Endothelial cell (in vitro differentiated cells): ENCODE results near the gene C22orf15. TPM values are rescaled to one million over a fixed set of nuclear protein-coding genes. Genes with fewer than 3 reads are reported as not detected.
"Not testable (repeated sequence)": the region's sequence is repeated elsewhere in the genome, so short reads cannot be mapped to it uniquely, and the experiment has no call there.

Experiments
- DNase-seq: peaks from one replicate; pipeline ENCODE4 v3.0.0; 2021; ENCODE audit warnings: low spot score
- H3K27ac Mint-ChIP-seq: one replicate; pipeline ENCODE4 v1.8.0; 2021; ENCODE audit warnings: mixed read lengths, inconsistent platforms; ENCODE audit not compliant: unreplicated experiment
- H3K27me3 Mint-ChIP-seq: one replicate; pipeline ENCODE4 v1.8.0; 2021; ENCODE audit warnings: mild to moderate bottlenecking, moderate library complexity, mixed read lengths, inconsistent platforms; ENCODE audit not compliant: unreplicated experiment
- H3K36me3 Mint-ChIP-seq: one replicate; pipeline ENCODE4 v1.8.0; 2021; ENCODE audit warnings: mild to moderate bottlenecking, low read depth, mixed read lengths, inconsistent platforms; ENCODE audit not compliant: unreplicated experiment
- H3K4me1 Mint-ChIP-seq: one replicate; pipeline ENCODE4 v1.8.0; 2021; ENCODE audit warnings: mild to moderate bottlenecking, mixed read lengths, inconsistent platforms; ENCODE audit not compliant: unreplicated experiment
- H3K4me3 Mint-ChIP-seq: one replicate; pipeline ENCODE4 v1.8.0; 2021; ENCODE audit warnings: mild to moderate bottlenecking, mixed read lengths, inconsistent platforms; ENCODE audit not compliant: unreplicated experiment
- H3K9me3 Mint-ChIP-seq: one replicate; pipeline ENCODE4 v1.8.0; 2021; ENCODE audit warnings: mixed read lengths, inconsistent platforms; ENCODE audit not compliant: unreplicated experiment
- CTCF ChIP-seq: fragments of 200-600 bp; sonication (generic); IDR thresholded peaks from one replicate; pipeline ENCODE4 v1.5.0; 2021; ENCODE audit warnings: antibody characterized with exemption; ENCODE audit not compliant: unreplicated experiment
- total RNA-seq: library from RNA; stranded (reverse); fragmentation: NEBNext Ultra II Directional; extraction: Animal tissue kit (Norgen Biotek cat#: 25700); gene quantifications from one replicate; pipeline ENCODE4 v1.2.1, GENCODE V29; 2021; ENCODE audit not compliant: unreplicated experiment

The C22orf15 gene
- total RNA-seq, 1 donor from 2014 or later: 2.0 TPM

GRCh38 chr22:23722724-23723123 is 40.1 kb upstream of the C22orf15 start:
- Mint-ChIP-seq H3K4me1 (no peaks in the 10 kb centered on the region), H3K9me3 (no peaks in the 10 kb centered on the region), H3K27me3 (peaks cover 3% of the 10 kb centered on the region), H3K4me3 (no peak overlapping the region), H3K27ac (no peak overlapping the region), H3K36me3 (no peaks in the 10 kb centered on the region)
- no peak for DNase-seq
- no peak for TF ChIP-seq CTCF

- not testable (repeated sequence) for H3K9me3 Mint-ChIP-seq, DNase-seq, H3K27me3 Mint-ChIP-seq, H3K4me3 Mint-ChIP-seq, H3K27ac Mint-ChIP-seq, H3K36me3 Mint-ChIP-seq, H3K4me1 Mint-ChIP-seq
Measured at GRCh38 chr22:23728108-23728507, 34.7 kb upstream of the C22orf15 start.

GRCh38 chr22:23737696-23738095 is 25.1 kb upstream of the C22orf15 start:
- no peaks in the 10 kb centered on the region for H3K9me3 Mint-ChIP-seq

GRCh38 chr22:23742505-23743264 is 20.1 kb upstream of the C22orf15 start:
- no peak overlapping the region for H3K4me3 Mint-ChIP-seq
- DNase-seq: no peak
- no peak overlapping the region for H3K27ac Mint-ChIP-seq
- H3K27me3 Mint-ChIP-seq: peaks cover 3% of the 10 kb centered on the region
- TF ChIP-seq CTCF: no peak
- H3K9me3 Mint-ChIP-seq: no peaks in the 10 kb centered on the region
- peaks cover 26% of the 10 kb centered on the region for H3K36me3 Mint-ChIP-seq
- peaks cover 3% of the 10 kb centered on the region for H3K4me1 Mint-ChIP-seq

More at GRCh38 chr22:23737696-23738095, 25.1 kb upstream of the C22orf15 start:
- H3K36me3 Mint-ChIP-seq: no peaks in the 10 kb centered on the region
- peaks cover 7% of the 10 kb centered on the region for H3K27me3 Mint-ChIP-seq
- H3K4me1 Mint-ChIP-seq: peaks cover 19% of the 10 kb centered on the region
- DNase-seq: no peak
- no peak overlapping the region for H3K4me3 Mint-ChIP-seq
- no peak for TF ChIP-seq CTCF
- no peak overlapping the region for H3K27ac Mint-ChIP-seq

GRCh38 chr22:23743303-23743705 is 19.5 kb upstream of the C22orf15 start:
- Mint-ChIP-seq H3K9me3 (no peaks in the 10 kb centered on the region), H3K4me1 (peaks cover 3% of the 10 kb centered on the region), H3K36me3 (peaks cover 26% of the 10 kb centered on the region), H3K27me3 (peaks cover 3% of the 10 kb centered on the region), H3K4me3 (no peak overlapping the region), H3K27ac (no peak overlapping the region)
- no peak for DNase-seq
- TF ChIP-seq CTCF: no peak
